HEK293T (cell line): ENCODE measurements around the gene GRIK1.

Source experiments
- CTCF ChIA-PET: fragments of 350-600 bp; formaldehyde crosslinking; extraction: SDS; loops from one replicate; lab custom pipeline; 2021; ENCODE audit warnings: antibody characterized with exemption, inconsistent platforms; lab: Yijun Ruan, JAX
- POLR2A ChIA-PET: fragments of 350-600 bp; formaldehyde crosslinking; extraction: SDS; loops from one replicate; lab custom pipeline; 2020; ENCODE audit warnings: antibody characterized with exemption, inconsistent platforms; lab: Yijun Ruan, JAX
- DNase-seq: peaks from one replicate; pipeline ENCODE4 v3.0.0; 2012; ENCODE audit warnings: mixed read lengths; ENCODE audit errors: extremely low spot score
- ARNT ChIP-seq: fragments of 450-650 bp; IDR thresholded peaks from 2 replicates; pipeline ENCODE4 v1.6.1; 2017; ENCODE audit warnings: mild to moderate bottlenecking
- BHLHE40 ChIP-seq: fragments of 450-650 bp; IDR thresholded peaks from 2 replicates; pipeline ENCODE4 v1.6.1; 2016; ENCODE audit warnings: mild to moderate bottlenecking, moderate library complexity, borderline replicate concordance
- CTBP1 ChIP-seq: fragments of 450-650 bp; IDR thresholded peaks from 2 replicates; pipeline ENCODE4 v1.6.1; 2016; ENCODE audit warnings: borderline replicate concordance
- ELF4 ChIP-seq: fragments of 450-650 bp; IDR thresholded peaks from 2 replicates; pipeline ENCODE4 v1.6.1; 2017; ENCODE audit warnings: antibody characterized with exemption
- FOXA1 ChIP-seq: fragments of 450-650 bp; IDR thresholded peaks from 2 replicates; pipeline ENCODE4 v1.6.1; 2016; ENCODE audit warnings: mild to moderate bottlenecking
- FOXK2 ChIP-seq: fragments of 450-650 bp; IDR thresholded peaks from 2 replicates; pipeline ENCODE4 v1.6.1; 2016; ENCODE audit warnings: mild to moderate bottlenecking
- FOXM1 ChIP-seq: fragments of 450-650 bp; IDR thresholded peaks from 2 replicates; pipeline ENCODE4 v1.6.1; 2017; ENCODE audit warnings: mild to moderate bottlenecking, borderline replicate concordance
- HDGF ChIP-seq: fragments of 450-650 bp; IDR thresholded peaks from 2 replicates; pipeline ENCODE4 v1.6.1; 2017; ENCODE audit warnings: antibody characterized with exemption, borderline replicate concordance
- L3MBTL2 ChIP-seq: fragments of 450-650 bp; conservative IDR thresholded peaks from 2 replicates; pipeline ENCODE4 v1.6.1; 2016; ENCODE audit warnings: mild to moderate bottlenecking
- LEF1 ChIP-seq: fragments of 450-650 bp; IDR thresholded peaks from 2 replicates; pipeline ENCODE4 v1.6.1; 2017; ENCODE audit warnings: mild to moderate bottlenecking, borderline replicate concordance
- NFRKB ChIP-seq: fragments of 450-650 bp; IDR thresholded peaks from 2 replicates; pipeline ENCODE4 v1.6.1; 2016; ENCODE audit warnings: mild to moderate bottlenecking, moderate library complexity
- PKNOX1 ChIP-seq: fragments of 450-650 bp; IDR thresholded peaks from 2 replicates; pipeline ENCODE4 v1.6.1; 2016
- SP1 ChIP-seq: fragments of 450-650 bp; IDR thresholded peaks from 2 replicates; pipeline ENCODE4 v1.6.1; 2017
- SUZ12 ChIP-seq: fragments of 450-650 bp; IDR thresholded peaks from 2 replicates; pipeline ENCODE4 v1.6.1; 2016; ENCODE audit warnings: mild to moderate bottlenecking
- TARDBP ChIP-seq: fragments of 450-650 bp; IDR thresholded peaks from 2 replicates; pipeline ENCODE4 v1.6.1; 2016
- ZNF384 ChIP-seq: fragments of 450-650 bp; IDR thresholded peaks from 2 replicates; pipeline ENCODE4 v1.6.1; 2016

Gene GRIK1

GRCh38 chr21:29547998-29548397 lies 391.8 kb downstream of the GRIK1 start:
- TF ChIP-seq CTBP1, result no peak
- TF ChIP-seq ARNT, result no peak
- TF ChIP-seq ELF4, result no peak
- no peak for TF ChIP-seq HDGF
- no peak for TF ChIP-seq FOXK2
- TF ChIP-seq FOXM1, result no peak
- no peak for DNase-seq
- ChIA-PET POLR2A (no interaction called here), CTCF (no interaction called here)

GRCh38 chr21:29546071-29546470 lies 393.7 kb downstream of the GRIK1 start:
- TF ChIP-seq FOXA1 (no peak), FOXK2 (no peak)
- POLR2A ChIA-PET, result no interaction called here
- CTCF ChIA-PET, result no interaction called here
- DNase-seq, result no peak

- no peak for DNase-seq
- TF ChIP-seq SP1 (no peak), HDGF (no peak), TARDBP (no peak), SUZ12 (no peak), LEF1 (no peak), ARNT (no peak), ELF4 (no peak), FOXM1 (no peak)
- POLR2A ChIA-PET, result no interaction called here
- CTCF ChIA-PET, result no interaction called here
Observed at GRCh38 chr21:29540289-29540688, 399.5 kb downstream of the GRIK1 start.

GRCh38 chr21:29538115-29538514 lies 401.7 kb downstream of the GRIK1 start:
- CTCF ChIA-PET, result no interaction called here

GRCh38 chr21:29534448-29534847 lies 405.3 kb downstream of the GRIK1 start:
- POLR2A ChIA-PET, result no interaction called here
- TF ChIP-seq FOXM1, result no peak
- TF ChIP-seq L3MBTL2, result no peak
- TF ChIP-seq SUZ12, result no peak
- TF ChIP-seq PKNOX1, result no peak
- TF ChIP-seq NFRKB, result no peak
- no peak for TF ChIP-seq ELF4
- TF ChIP-seq HDGF, result no peak
- TF ChIP-seq TARDBP, result no peak
- TF ChIP-seq LEF1, result no peak
- TF ChIP-seq SP1, result no peak
- DNase-seq, result no peak
- CTCF ChIA-PET, result no interaction called here

More at GRCh38 chr21:29538115-29538514, 401.7 kb downstream of the GRIK1 start:
- POLR2A ChIA-PET, result no interaction called here
- no peak for DNase-seq
- no peak for TF ChIP-seq FOXA1

GRCh38 chr21:29529139-29529538 lies 410.7 kb downstream of the GRIK1 start:
- no peak for TF ChIP-seq LEF1
- TF ChIP-seq CTBP1, result no peak
- TF ChIP-seq L3MBTL2, result no peak
- CTCF ChIA-PET, result no interaction called here

GRCh38 chr21:29526545-29526944 lies 413.3 kb downstream of the GRIK1 start:
- CTCF ChIA-PET, result no interaction called here
- TF ChIP-seq TARDBP (no peak), HDGF (no peak), ELF4 (no peak), L3MBTL2 (no peak), NFRKB (no peak), SP1 (no peak), FOXK2 (no peak), SUZ12 (no peak), CTBP1 (no peak), FOXA1 (no peak), ZNF384 (no peak), ARNT (no peak), PKNOX1 (no peak), LEF1 (no peak), FOXM1 (no peak), BHLHE40 (no peak)
- POLR2A ChIA-PET, result no interaction called here
- DNase-seq, result no peak

More at GRCh38 chr21:29529139-29529538, 410.7 kb downstream of the GRIK1 start:
- DNase-seq, result no peak
- POLR2A ChIA-PET, result no interaction called here

GRCh38 chr21:29524055-29524454 lies 415.7 kb downstream of the GRIK1 start:
- POLR2A ChIA-PET, result no interaction called here
- DNase-seq, result no peak
- TF ChIP-seq PKNOX1 (no peak), ZNF384 (no peak), BHLHE40 (no peak), TARDBP (no peak), FOXM1 (no peak), SP1 (no peak), L3MBTL2 (no peak), FOXA1 (no peak), CTBP1 (no peak), NFRKB (no peak)
- CTCF ChIA-PET, result no interaction called here
